ENCODE results near the gene TRAPPC11.

TRAPPC11 gene

GRCh38 chr4:183760326-183760725, 101.2 kb downstream of the TRAPPC11 start:
- DNase-seq, result no peak

Measured in DMS 273 treated with DMSO at 0.1 percent for 48 hours (cell line).